ENCODE measurements around the gene ENOX1. TPM values are rescaled to one million over a fixed set of nuclear protein-coding genes. Genes with fewer than 3 reads are reported as not detected.

ENOX1 gene
- total RNA-seq, 1 donor from 2014 or later, result 8.7 TPM

GRCh38 chr13:43293561-43293960 lies 493.2 kb downstream of the ENOX1 start:
- TF ChIP-seq, protein P1, sequence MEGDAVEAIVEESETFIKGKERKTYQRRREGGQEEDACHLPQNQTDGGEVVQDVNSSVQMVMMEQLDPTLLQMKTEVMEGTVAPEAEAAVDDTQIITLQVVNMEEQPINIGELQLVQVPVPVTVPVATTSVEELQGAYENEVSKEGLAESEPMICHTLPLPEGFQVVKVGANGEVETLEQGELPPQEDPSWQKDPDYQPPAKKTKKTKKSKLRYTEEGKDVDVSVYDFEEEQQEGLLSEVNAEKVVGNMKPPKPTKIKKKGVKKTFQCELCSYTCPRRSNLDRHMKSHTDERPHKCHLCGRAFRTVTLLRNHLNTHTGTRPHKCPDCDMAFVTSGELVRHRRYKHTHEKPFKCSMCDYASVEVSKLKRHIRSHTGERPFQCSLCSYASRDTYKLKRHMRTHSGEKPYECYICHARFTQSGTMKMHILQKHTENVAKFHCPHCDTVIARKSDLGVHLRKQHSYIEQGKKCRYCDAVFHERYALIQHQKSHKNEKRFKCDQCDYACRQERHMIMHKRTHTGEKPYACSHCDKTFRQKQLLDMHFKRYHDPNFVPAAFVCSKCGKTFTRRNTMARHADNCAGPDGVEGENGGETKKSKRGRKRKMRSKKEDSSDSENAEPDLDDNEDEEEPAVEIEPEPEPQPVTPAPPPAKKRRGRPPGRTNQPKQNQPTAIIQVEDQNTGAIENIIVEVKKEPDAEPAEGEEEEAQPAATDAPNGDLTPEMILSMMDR (IDR thresholded peaks at IDR 0.05; ENCODE audit: partially characterized antibody, unreplicated experiment), result no peak
- DNase-seq, result no peak
- H3K9me3 Mint-ChIP-seq (ENCODE audit: unreplicated experiment), result no peaks in the 10 kb centered on the region

GRCh38 chr13:43293008-43293407 lies 493.8 kb downstream of the ENOX1 start:
- TF ChIP-seq, protein P1 (IDR thresholded peaks at IDR 0.05; ENCODE audit: partially characterized antibody, unreplicated experiment), result no peak
- H3K27me3 Mint-ChIP-seq (ENCODE audit: unreplicated experiment), result peaks cover 3% of the 10 kb centered on the region
- H3K9me3 Mint-ChIP-seq (ENCODE audit: unreplicated experiment), result no peaks in the 10 kb centered on the region

More at GRCh38 chr13:43293561-43293960, 493.2 kb downstream of the ENOX1 start:
- H3K4me3 Mint-ChIP-seq (ENCODE audit: unreplicated experiment), result no peak overlapping the region
- peaks cover 19% of the 10 kb centered on the region for H3K4me1 Mint-ChIP-seq (ENCODE audit: low read depth, unreplicated experiment)
- no peaks in the 10 kb centered on the region for H3K36me3 Mint-ChIP-seq (ENCODE audit: unreplicated experiment)
- H3K27ac Mint-ChIP-seq (ENCODE audit: unreplicated experiment), result no peak overlapping the region
- H3K27me3 Mint-ChIP-seq (ENCODE audit: unreplicated experiment), result peaks cover 3% of the 10 kb centered on the region

DNA sequence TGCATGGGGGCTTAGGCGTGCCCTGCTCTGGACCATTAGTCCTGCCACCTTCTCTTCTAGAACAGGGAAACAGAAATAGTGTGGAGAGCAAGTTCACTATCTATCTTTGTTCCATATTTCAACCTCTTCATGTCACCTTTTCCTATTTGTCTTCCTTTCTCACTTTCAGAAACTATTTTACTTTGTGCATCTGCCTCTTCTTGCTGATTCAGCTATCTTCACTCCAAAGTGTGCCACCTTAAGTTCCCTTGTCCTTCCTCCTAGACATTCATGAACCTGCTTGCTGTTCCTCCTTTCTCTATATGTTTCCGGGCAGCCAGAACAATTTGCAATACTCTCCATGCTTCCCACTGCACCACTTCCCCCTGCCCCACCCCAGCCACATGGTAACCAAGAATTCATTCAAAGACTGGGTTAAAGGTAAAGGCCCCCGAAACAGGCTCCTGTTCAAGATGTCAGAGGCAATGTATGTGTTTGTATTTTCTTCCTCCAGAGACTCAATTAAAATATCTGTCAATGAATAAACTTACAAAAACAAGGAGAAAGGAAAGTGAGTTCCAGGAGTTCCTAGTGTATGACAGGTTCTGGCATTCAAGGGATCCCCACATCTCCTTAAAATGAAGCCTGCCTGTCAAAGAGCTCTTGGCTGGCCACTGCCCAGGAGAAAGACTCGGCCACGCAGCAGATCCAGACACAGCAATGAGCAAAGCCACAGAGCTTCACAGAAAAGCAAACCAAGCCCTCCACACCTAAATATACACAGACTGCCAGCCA lies 495.3 kb downstream of the ENOX1 start:
- Mint-ChIP-seq H3K4me1 (ENCODE audit: low read depth, unreplicated experiment) (peaks cover 6% of the 10 kb centered on the region), H3K27ac (ENCODE audit: unreplicated experiment) (no peak overlapping the region), H3K36me3 (ENCODE audit: unreplicated experiment) (no peaks in the 10 kb centered on the region), H3K4me3 (ENCODE audit: unreplicated experiment) (no peak overlapping the region), H3K9me3 (ENCODE audit: unreplicated experiment) (no peaks in the 10 kb centered on the region), H3K27me3 (ENCODE audit: unreplicated experiment) (peaks cover 2% of the 10 kb centered on the region)
- DNase-seq, result no peak
- TF ChIP-seq, protein P1 (IDR thresholded peaks at IDR 0.05; ENCODE audit: partially characterized antibody, unreplicated experiment), result no peak

More at GRCh38 chr13:43293008-43293407, 493.8 kb downstream of the ENOX1 start:
- Mint-ChIP-seq H3K27ac (ENCODE audit: unreplicated experiment) (no peak overlapping the region), H3K36me3 (ENCODE audit: unreplicated experiment) (no peaks in the 10 kb centered on the region), H3K4me3 (ENCODE audit: unreplicated experiment) (no peak overlapping the region), H3K4me1 (ENCODE audit: low read depth, unreplicated experiment) (peaks cover 13% of the 10 kb centered on the region)
- no peak for DNase-seq

DNA sequence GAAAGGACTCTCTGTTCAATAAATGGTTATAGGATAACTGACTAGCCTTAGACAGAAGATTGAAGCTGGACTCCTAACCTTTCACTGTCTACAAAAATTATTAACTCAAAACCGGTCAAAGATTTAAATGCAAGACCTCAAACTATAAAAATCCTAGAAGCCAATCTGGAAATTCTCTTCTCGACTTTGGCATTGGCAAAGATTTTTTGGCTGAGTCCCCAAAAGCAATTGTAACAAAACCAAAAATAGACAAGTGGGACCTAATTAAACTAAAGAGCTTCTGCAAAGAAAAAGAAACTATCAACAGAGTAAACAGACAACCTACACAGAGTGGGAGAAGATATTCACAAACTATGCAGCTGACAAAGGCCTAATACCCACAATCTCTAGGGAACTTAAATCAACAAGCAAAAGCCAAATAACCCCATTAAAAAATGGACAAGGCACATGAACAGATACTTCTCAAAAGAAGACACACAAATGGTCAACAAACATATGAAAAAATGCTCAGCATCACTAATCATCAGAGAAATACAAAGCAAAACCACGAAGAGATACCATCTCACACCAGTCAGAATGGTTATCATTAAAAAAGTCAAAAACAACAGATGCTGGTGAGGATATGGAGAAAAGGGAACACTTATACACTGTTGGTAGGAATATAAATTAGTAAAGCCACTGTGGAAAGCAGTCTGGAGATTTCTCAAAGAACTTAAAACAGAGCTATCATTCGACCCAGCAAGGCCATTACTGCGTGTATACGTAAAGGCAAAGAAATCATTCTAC lies 497.1 kb downstream of the ENOX1 start:
- Mint-ChIP-seq H3K4me3 (ENCODE audit: unreplicated experiment) (no peak overlapping the region), H3K27ac (ENCODE audit: unreplicated experiment) (no peak overlapping the region), H3K36me3 (ENCODE audit: unreplicated experiment) (no peaks in the 10 kb centered on the region), H3K9me3 (ENCODE audit: unreplicated experiment) (no peaks in the 10 kb centered on the region), H3K27me3 (ENCODE audit: unreplicated experiment) (peaks cover 2% of the 10 kb centered on the region), H3K4me1 (ENCODE audit: low read depth, unreplicated experiment) (peaks cover 8% of the 10 kb centered on the region)
- DNase-seq, result no peak
- TF ChIP-seq, protein P1 (IDR thresholded peaks at IDR 0.05; ENCODE audit: partially characterized antibody, unreplicated experiment), result no peak
